ENCODE data around the gene ASCC3.

Gene ASCC3

GRCh38 chr6:100626721-100627120 is 254.4 kb downstream of the ASCC3 start:
- H3K36me3 ChIP-seq (ENCODE audit: control insufficient read depth in 2 of 2, insufficient read depth in 2 of 2, low read length in 2 of 2): peaks cover 0 to 3% of the 10 kb centered on the region in 2 donors
- H3K9me3 ChIP-seq (ENCODE audit: control insufficient read depth in 2 of 2, low read length in 2 of 2): peaks cover 0 to 4% of the 10 kb centered on the region in 2 donors
- H3K9ac ChIP-seq (ENCODE audit: low read length in 2 of 2): no peak overlapping the region
- H3K4me3 ChIP-seq (ENCODE audit: low read length in 2 of 2): no peak overlapping the region
- no peaks in the 10 kb centered on the region for H3K4me1 ChIP-seq (ENCODE audit: control insufficient read depth, insufficient read depth, low read length)
- H3K27ac ChIP-seq (ENCODE audit: low read length): no peak overlapping the region
- H3K27me3 ChIP-seq (ENCODE audit: control insufficient read depth in 1 of 2, insufficient read depth in 2 of 2, low read length in 2 of 2): no peaks in the 10 kb centered on the region

- Histone ChIP-seq H3K9me3 (ENCODE audit: control insufficient read depth in 2 of 2, low read length in 2 of 2) (peaks cover 0 to 4% of the 10 kb centered on the region in 2 donors), H3K9ac (ENCODE audit: low read length in 2 of 2) (no peak overlapping the region), H3K27ac (ENCODE audit: low read length) (no peak overlapping the region), H3K27me3 (ENCODE audit: control insufficient read depth in 1 of 2, insufficient read depth in 2 of 2, low read length in 2 of 2) (no peaks in the 10 kb centered on the region), H3K4me3 (ENCODE audit: low read length in 2 of 2) (no peak overlapping the region), H3K36me3 (ENCODE audit: control insufficient read depth in 2 of 2, insufficient read depth in 2 of 2, low read length in 2 of 2) (peaks cover 0 to 6% of the 10 kb centered on the region in 2 donors), H3K4me1 (ENCODE audit: control insufficient read depth, insufficient read depth, low read length) (no peaks in the 10 kb centered on the region)
Observed at GRCh38 chr6:100622907-100623692, 258.0 kb downstream of the ASCC3 start.

- no peaks in the 10 kb centered on the region for H3K4me1 ChIP-seq (ENCODE audit: control insufficient read depth, insufficient read depth, low read length)
- no peaks in the 10 kb centered on the region for H3K27me3 ChIP-seq (ENCODE audit: control insufficient read depth in 1 of 2, insufficient read depth in 2 of 2, low read length in 2 of 2)
- no peak overlapping the region for H3K9ac ChIP-seq (ENCODE audit: low read length in 2 of 2)
- H3K36me3 ChIP-seq (ENCODE audit: control insufficient read depth in 2 of 2, insufficient read depth in 2 of 2, low read length in 2 of 2): peaks cover 3 to 9% of the 10 kb centered on the region in 2 donors
- H3K9me3 ChIP-seq (ENCODE audit: control insufficient read depth in 2 of 2, low read length in 2 of 2): peaks cover 0 to 4% of the 10 kb centered on the region in 2 donors
- H3K27ac ChIP-seq (ENCODE audit: low read length): no peak overlapping the region
- no peak overlapping the region for H3K4me3 ChIP-seq (ENCODE audit: low read length in 2 of 2)
Observed at GRCh38 chr6:100620085-100620840, 260.9 kb downstream of the ASCC3 start.

GRCh38 chr6:100618351-100618671 is 262.8 kb downstream of the ASCC3 start:
- Histone ChIP-seq H3K9ac (ENCODE audit: low read length in 2 of 2) (no peak overlapping the region), H3K4me3 (ENCODE audit: low read length in 2 of 2) (no peak overlapping the region), H3K36me3 (ENCODE audit: control insufficient read depth in 2 of 2, insufficient read depth in 2 of 2, low read length in 2 of 2) (peaks cover 3 to 9% of the 10 kb centered on the region in 2 donors), H3K4me1 (ENCODE audit: control insufficient read depth, insufficient read depth, low read length) (no peaks in the 10 kb centered on the region), H3K9me3 (ENCODE audit: control insufficient read depth in 2 of 2, low read length in 2 of 2) (peaks cover 0 to 4% of the 10 kb centered on the region in 2 donors), H3K27ac (ENCODE audit: low read length) (no peak overlapping the region), H3K27me3 (ENCODE audit: control insufficient read depth in 1 of 2, insufficient read depth in 2 of 2, low read length in 2 of 2) (no peaks in the 10 kb centered on the region)

- H3K27ac ChIP-seq (ENCODE audit: low read length): no peak overlapping the region
Observed at GRCh38 chr6:100617633-100618350, 263.3 kb downstream of the ASCC3 start.

GRCh38 chr6:100614933-100615332 is 266.2 kb downstream of the ASCC3 start:
- H3K4me1 ChIP-seq (ENCODE audit: control insufficient read depth, insufficient read depth, low read length): no peaks in the 10 kb centered on the region
- H3K27ac ChIP-seq (ENCODE audit: low read length): no peak overlapping the region
- no peaks in the 10 kb centered on the region for H3K9me3 ChIP-seq (ENCODE audit: control insufficient read depth in 2 of 2, low read length in 2 of 2)
- H3K27me3 ChIP-seq (ENCODE audit: control insufficient read depth in 1 of 2, insufficient read depth in 2 of 2, low read length in 2 of 2): no peaks in the 10 kb centered on the region
- no peak overlapping the region for H3K9ac ChIP-seq (ENCODE audit: low read length in 2 of 2)
- no peak overlapping the region for H3K4me3 ChIP-seq (ENCODE audit: low read length in 2 of 2)
- H3K36me3 ChIP-seq (ENCODE audit: control insufficient read depth in 2 of 2, insufficient read depth in 2 of 2, low read length in 2 of 2): peaks cover 3 to 9% of the 10 kb centered on the region in 2 donors

More at GRCh38 chr6:100617633-100618350, 263.3 kb downstream of the ASCC3 start:
- Histone ChIP-seq H3K36me3 (ENCODE audit: control insufficient read depth in 2 of 2, insufficient read depth in 2 of 2, low read length in 2 of 2) (peaks cover 3 to 9% of the 10 kb centered on the region in 2 donors), H3K27me3 (ENCODE audit: control insufficient read depth in 1 of 2, insufficient read depth in 2 of 2, low read length in 2 of 2) (no peaks in the 10 kb centered on the region), H3K9me3 (ENCODE audit: control insufficient read depth in 2 of 2, low read length in 2 of 2) (peaks cover 0 to 4% of the 10 kb centered on the region in 2 donors), H3K9ac (ENCODE audit: low read length in 2 of 2) (no peak overlapping the region), H3K4me1 (ENCODE audit: control insufficient read depth, insufficient read depth, low read length) (no peaks in the 10 kb centered on the region), H3K4me3 (ENCODE audit: low read length in 2 of 2) (no peak overlapping the region)

- Histone ChIP-seq H3K36me3 (ENCODE audit: control insufficient read depth in 2 of 2, insufficient read depth in 2 of 2, low read length in 2 of 2) (peaks cover 3 to 9% of the 10 kb centered on the region in 2 donors), H3K4me3 (ENCODE audit: low read length in 2 of 2) (no peak overlapping the region), H3K9me3 (ENCODE audit: control insufficient read depth in 2 of 2, low read length in 2 of 2) (no peaks in the 10 kb centered on the region), H3K27ac (ENCODE audit: low read length) (no peak overlapping the region), H3K9ac (ENCODE audit: low read length in 2 of 2) (no peak overlapping the region), H3K27me3 (ENCODE audit: control insufficient read depth in 1 of 2, insufficient read depth in 2 of 2, low read length in 2 of 2) (no peaks in the 10 kb centered on the region), H3K4me1 (ENCODE audit: control insufficient read depth, insufficient read depth, low read length) (no peaks in the 10 kb centered on the region)
Observed at GRCh38 chr6:100614386-100614785, 266.7 kb downstream of the ASCC3 start.

GRCh38 chr6:100613656-100614055 is 267.5 kb downstream of the ASCC3 start:
- Histone ChIP-seq H3K36me3 (ENCODE audit: control insufficient read depth in 2 of 2, insufficient read depth in 2 of 2, low read length in 2 of 2) (peaks cover 3 to 7% of the 10 kb centered on the region in 2 donors), H3K9me3 (ENCODE audit: control insufficient read depth in 2 of 2, low read length in 2 of 2) (no peaks in the 10 kb centered on the region), H3K9ac (ENCODE audit: low read length in 2 of 2) (no peak overlapping the region), H3K27me3 (ENCODE audit: control insufficient read depth in 1 of 2, insufficient read depth in 2 of 2, low read length in 2 of 2) (no peaks in the 10 kb centered on the region), H3K4me1 (ENCODE audit: control insufficient read depth, insufficient read depth, low read length) (no peaks in the 10 kb centered on the region), H3K27ac (ENCODE audit: low read length) (no peak overlapping the region), H3K4me3 (ENCODE audit: low read length in 2 of 2) (no peak overlapping the region)

GRCh38 chr6:100612094-100612493 is 269.0 kb downstream of the ASCC3 start:
- no peaks in the 10 kb centered on the region for H3K9me3 ChIP-seq (ENCODE audit: control insufficient read depth in 2 of 2, low read length in 2 of 2)
- H3K4me1 ChIP-seq (ENCODE audit: control insufficient read depth, insufficient read depth, low read length): no peaks in the 10 kb centered on the region
- H3K9ac ChIP-seq (ENCODE audit: low read length in 2 of 2): no peak overlapping the region
- H3K27me3 ChIP-seq (ENCODE audit: control insufficient read depth in 1 of 2, insufficient read depth in 2 of 2, low read length in 2 of 2): no peaks in the 10 kb centered on the region
- no peaks in the 10 kb centered on the region for H3K36me3 ChIP-seq (ENCODE audit: control insufficient read depth in 2 of 2, insufficient read depth in 2 of 2, low read length in 2 of 2)
- no peak overlapping the region for H3K4me3 ChIP-seq (ENCODE audit: low read length in 2 of 2)
- no peak overlapping the region for H3K27ac ChIP-seq (ENCODE audit: low read length)

- H3K27me3 ChIP-seq (ENCODE audit: control insufficient read depth in 1 of 2, insufficient read depth in 2 of 2, low read length in 2 of 2): no peaks in the 10 kb centered on the region
- peaks cover 0 to 3% of the 10 kb centered on the region in 2 donors for H3K36me3 ChIP-seq (ENCODE audit: control insufficient read depth in 2 of 2, insufficient read depth in 2 of 2, low read length in 2 of 2)
- no peaks in the 10 kb centered on the region for H3K4me1 ChIP-seq (ENCODE audit: control insufficient read depth, insufficient read depth, low read length)
- no peak overlapping the region for H3K9ac ChIP-seq (ENCODE audit: low read length in 2 of 2)
- H3K27ac ChIP-seq (ENCODE audit: low read length): no peak overlapping the region
- H3K9me3 ChIP-seq (ENCODE audit: control insufficient read depth in 2 of 2, low read length in 2 of 2): no peaks in the 10 kb centered on the region
- H3K4me3 ChIP-seq (ENCODE audit: low read length in 2 of 2): no peak overlapping the region
Observed at GRCh38 chr6:100599088-100599770, 281.9 kb downstream of the ASCC3 start.

All from stomach smooth muscle (tissue), 2 donors.